Keratinocyte (primary cell): ENCODE results near the gene FILIP1. TPM values are rescaled to one million over a fixed set of nuclear protein-coding genes. Genes with fewer than 3 reads are reported as not detected.

Experiments
- DNase-seq: peaks from one replicate; pipeline ENCODE4 v3.0.0-alpha.2; 2011; ENCODE audit warnings: low read depth, missing footprints, low spot score
- FAIRE-seq: peaks from 2 replicates; lab custom pipeline; 2011; peaks lifted over from hg19 to GRCh38; lab: Jason Lieb, UNC
- H2AFZ ChIP-seq: 2 replicates; pipeline ENCODE4 v1.6.0; 2012; ENCODE audit warnings: low read length, control low read depth, inconsistent platforms; ENCODE audit not compliant: control insufficient read depth
- H3K27ac ChIP-seq: 2 replicates; pipeline ENCODE4 v1.5.1; 2011; ENCODE audit warnings: low read length; ENCODE audit not compliant: control insufficient read depth, insufficient read depth
- H3K27me3 ChIP-seq: 3 replicates; pipeline ENCODE4 v1.6.0; 2011; ENCODE audit warnings: low read length; ENCODE audit not compliant: control insufficient read depth, insufficient read depth; ENCODE audit errors: extremely low read depth
- H3K36me3 ChIP-seq, 2 experiments: 2 replicates in 1 of 2; 3 replicates in 1 of 2; pipeline ENCODE4 v1.5.1; 2011; ENCODE audit warnings: low read length in 2 of 2, mild to moderate bottlenecking in 1 of 2; ENCODE audit not compliant: control insufficient read depth in 2 of 2, insufficient read depth in 2 of 2; ENCODE audit errors: extremely low read depth in 1 of 2
- H3K4me1 ChIP-seq: 3 replicates; pipeline ENCODE4 v1.5.1; 2011; ENCODE audit warnings: low read length; ENCODE audit not compliant: control insufficient read depth, insufficient read depth; ENCODE audit errors: extremely low read depth
- H3K4me2 ChIP-seq: 3 replicates; pipeline ENCODE4 v1.6.0; 2011; ENCODE audit warnings: low read depth, low read length; ENCODE audit not compliant: control insufficient read depth, insufficient read depth; ENCODE audit errors: extremely low read depth
- H3K4me3 ChIP-seq, 3 experiments: fragments of 200-600 bp in 1 of 3; sonication (generic) in 1 of 3; 2 replicates in 2 of 3; 3 replicates in 1 of 3; pipeline ENCODE4 v1.5.1; 2011 to 2016; ENCODE audit warnings: low read length in 3 of 3, mild to moderate bottlenecking in 3 of 3, control low read depth in 2 of 3, inconsistent platforms in 1 of 3, low read depth in 1 of 3, mixed read lengths in 1 of 3, mixed run types in 1 of 3, moderate library complexity in 1 of 3; ENCODE audit not compliant: control insufficient read depth in 2 of 3, insufficient read depth in 2 of 3; ENCODE audit errors: extremely low read depth in 1 of 3
- H3K79me2 ChIP-seq: 2 replicates; pipeline ENCODE4 v1.6.0; 2012; ENCODE audit warnings: low read length; ENCODE audit not compliant: control insufficient read depth, insufficient read depth
- H3K9ac ChIP-seq: 3 replicates; pipeline ENCODE4 v1.6.0; 2011; ENCODE audit warnings: low read length; ENCODE audit not compliant: control insufficient read depth, insufficient read depth; ENCODE audit errors: extremely low read depth
- H3K9me1 ChIP-seq: 3 replicates; pipeline ENCODE4 v1.6.0; 2011; ENCODE audit warnings: low read length; ENCODE audit not compliant: control insufficient read depth, insufficient read depth; ENCODE audit errors: extremely low read depth
- H3K9me3 ChIP-seq: 2 replicates; pipeline ENCODE4 v1.5.1; 2012; ENCODE audit warnings: low read depth, low read length; ENCODE audit not compliant: control insufficient read depth
- H4K20me1 ChIP-seq: 3 replicates; pipeline ENCODE4 v1.6.0; 2011; ENCODE audit warnings: low read length; ENCODE audit not compliant: control insufficient read depth, insufficient read depth; ENCODE audit errors: extremely low read depth
- CTCF ChIP-seq, 3 experiments: IDR thresholded peaks in 1 of 3; conservative IDR thresholded peaks in 1 of 3; optimal IDR thresholded peaks in 1 of 3; 2 replicates in 2 of 3; 3 replicates in 1 of 3; pipeline versions ENCODE3 to v1.5.1; 2011; ENCODE audit warnings: low read length in 3 of 3, mild to moderate bottlenecking in 3 of 3, moderate library complexity in 2 of 3, control low read depth in 1 of 3, inconsistent platforms in 1 of 3; ENCODE audit not compliant: insufficient read depth in 2 of 3; ENCODE audit errors: extremely low read depth in 1 of 3
- EZH2 ChIP-seq: IDR thresholded peaks from one replicate; pipeline ENCODE4 v1.6.1; 2012; ENCODE audit warnings: inconsistent platforms, mild to moderate bottlenecking, low read length, moderate library complexity
- dilution Hi-C: fragments of 300-500 bp; cut with MboI; formaldehyde crosslinking; loops from one replicate; pipeline ENCODE4 v1.7.0; 2020; ENCODE audit warnings: low sequenced_read_pairs; ENCODE audit not compliant: extremely low pct_ligation_motif_present
- polyA plus RNA-seq, 5 experiments: library from polyadenylated mRNA; depleted of rRNA in 3 of 5; stranded (reverse) in 3 of 5; stranded (forward) in 1 of 5; unstranded in 1 of 5; fragments of >200 nt; gene quantifications; 1 replicate in 1 of 5; 2 replicates in 3 of 5; 3 replicates in 1 of 5; pipeline versions ENCODE4 v1.2.1 to v1.2.3, GENCODE V29; 2011 to 2012; ENCODE audit warnings: missing spikeins in 2 of 5, low read depth in 1 of 5, low replicate concordance in 1 of 5

Gene FILIP1
- polyA plus RNA-seq, 1 donor (not counting 4 experiments of a cell fraction or from before 2014, with no cell fraction given): 0.01 TPM

GRCh38 chr6:75419416-75419815 lies 74.2 kb downstream of the FILIP1 start:
- no peaks in the 10 kb centered on the region for H3K9me3 ChIP-seq
- no peak overlapping the region for H2AFZ ChIP-seq
- H3K27me3 ChIP-seq: no peaks in the 10 kb centered on the region
- FAIRE-seq (no peak), DNase-seq (no peak)
- TF ChIP-seq CTCF (optimal IDR thresholded peaks at IDR 0.05 in 1 of 3, IDR thresholded peaks at IDR 0.05 in 1 of 3, conservative IDR thresholded peaks at IDR 0.05 in 1 of 3; ENCODE audit: extremely low read depth in 1 of 3, insufficient read depth in 2 of 3, low read length in 3 of 3) (no peak), EZH2 (no peak)
- dilution Hi-C loops: no loop called here
- no peak overlapping the region for H3K9ac ChIP-seq
- H3K4me2 ChIP-seq: no peak overlapping the region
- H3K4me3 ChIP-seq: no peak overlapping the region
- H3K79me2 ChIP-seq: no peaks in the 10 kb centered on the region
- no peaks in the 10 kb centered on the region for H3K36me3 ChIP-seq
- H3K27ac ChIP-seq: no peak overlapping the region
- H4K20me1 ChIP-seq: no peaks in the 10 kb centered on the region
- H3K4me1 ChIP-seq: peaks cover 13% of the 10 kb centered on the region
- H3K9me1 ChIP-seq: no peaks in the 10 kb centered on the region

- Histone ChIP-seq H3K27me3 (no peaks in the 10 kb centered on the region), H3K9me1 (no peaks in the 10 kb centered on the region), H3K9me3 (no peaks in the 10 kb centered on the region), H3K9ac (no peak overlapping the region), H3K4me1 (peaks cover 13% of the 10 kb centered on the region), H2AFZ (no peak overlapping the region), H3K27ac (no peak overlapping the region), H3K36me3 (no peaks in the 10 kb centered on the region), H3K4me2 (peak overlapping the region; percentile 6), H3K79me2 (no peaks in the 10 kb centered on the region), H4K20me1 (no peaks in the 10 kb centered on the region), H3K4me3 (no peak overlapping the region)
- FAIRE-seq (peak; percentile 91), DNase-seq (no peak)
- TF ChIP-seq CTCF (optimal IDR thresholded peaks at IDR 0.05 in 1 of 3, IDR thresholded peaks at IDR 0.05 in 1 of 3, conservative IDR thresholded peaks at IDR 0.05 in 1 of 3; ENCODE audit: extremely low read depth in 1 of 3, insufficient read depth in 2 of 3, low read length in 3 of 3): no peak
- TF ChIP-seq EZH2: no peak
- dilution Hi-C loops: no loop called here
These were observed 75.4 kb downstream of the FILIP1 start for GRCh38 chr6:75418233-75418632.
